Measurements from ENCODE around the gene CUL1.

The CUL1 gene

GRCh38 chr7:148804343-148805235 is 105.9 kb downstream of the CUL1 start:
- no peak for DNase-seq (ENCODE audit: low spot score)

- no peak for DNase-seq (ENCODE audit: low spot score)
Observed at GRCh38 chr7:148806187-148806586, 107.5 kb downstream of the CUL1 start.

- DNase-seq (ENCODE audit: low spot score), result no peak
Observed at GRCh38 chr7:148807436-148807835, 108.7 kb downstream of the CUL1 start.

GRCh38 chr7:148809856-148810255 is 111.2 kb downstream of the CUL1 start:
- DNase-seq (ENCODE audit: low spot score), result no peak

GRCh38 chr7:148811892-148812291 is 113.2 kb downstream of the CUL1 start:
- DNase-seq (ENCODE audit: low spot score), result no peak

- no peak for DNase-seq (ENCODE audit: low spot score)
Observed at GRCh38 chr7:148813890-148814289, 115.2 kb downstream of the CUL1 start.

GRCh38 chr7:148814922-148815559 is 116.3 kb downstream of the CUL1 start:
- no peak for DNase-seq (ENCODE audit: low spot score)

GRCh38 chr7:148815612-148816011 is 116.9 kb downstream of the CUL1 start:
- no peak for DNase-seq (ENCODE audit: low spot score)

GRCh38 chr7:148819697-148820360 is 121.1 kb downstream of the CUL1 start:
- DNase-seq (ENCODE audit: low spot score), result no peak

- DNase-seq (ENCODE audit: low spot score), result no peak
Observed at GRCh38 chr7:148821422-148821821, 122.7 kb downstream of the CUL1 start.

- DNase-seq (ENCODE audit: low spot score), result no peak
Observed at GRCh38 chr7:148824864-148825263, 126.2 kb downstream of the CUL1 start.

- no peak for DNase-seq (ENCODE audit: low spot score)
Observed at GRCh38 chr7:148825338-148825737, 126.6 kb downstream of the CUL1 start.

GRCh38 chr7:148828965-148829364 is 130.3 kb downstream of the CUL1 start:
- no peak for DNase-seq (ENCODE audit: low spot score)

GRCh38 chr7:148830897-148831692 is 132.4 kb downstream of the CUL1 start:
- no peak for DNase-seq (ENCODE audit: low spot score)

GRCh38 chr7:148831782-148832181 is 133.1 kb downstream of the CUL1 start:
- DNase-seq (ENCODE audit: low spot score), result no peak

GRCh38 chr7:148834605-148835004 is 135.9 kb downstream of the CUL1 start:
- DNase-seq (ENCODE audit: low spot score), result no peak

- DNase-seq (ENCODE audit: low spot score), result no peak
Observed at GRCh38 chr7:148835854-148836253, 137.2 kb downstream of the CUL1 start.

GRCh38 chr7:148838905-148839304 is 140.2 kb downstream of the CUL1 start:
- no peak for DNase-seq (ENCODE audit: low spot score)

GRCh38 chr7:148847815-148848734 is 149.4 kb downstream of the CUL1 start:
- DNase-seq (ENCODE audit: low spot score), result no peak

GRCh38 chr7:148849393-148850098 is 150.8 kb downstream of the CUL1 start:
- DNase-seq (ENCODE audit: low spot score), result no peak

All from left forelimb (tissue), 1 donor.